Aortic smooth muscle cell (primary cell): ENCODE results near the gene CDKL5. TPM values are rescaled to one million over a fixed set of nuclear protein-coding genes. Genes with fewer than 3 reads are reported as not detected.

Source experiments
- total RNA-seq: library from RNA; depleted of rRNA; stranded (reverse); fragments of >200 nt; gene quantifications from 2 replicates; pipeline ENCODE4 v1.2.3, GENCODE V29; 2014

The CDKL5 gene
- total RNA-seq: 1.7 and 2.8 TPM in 2 replicates

DNA sequence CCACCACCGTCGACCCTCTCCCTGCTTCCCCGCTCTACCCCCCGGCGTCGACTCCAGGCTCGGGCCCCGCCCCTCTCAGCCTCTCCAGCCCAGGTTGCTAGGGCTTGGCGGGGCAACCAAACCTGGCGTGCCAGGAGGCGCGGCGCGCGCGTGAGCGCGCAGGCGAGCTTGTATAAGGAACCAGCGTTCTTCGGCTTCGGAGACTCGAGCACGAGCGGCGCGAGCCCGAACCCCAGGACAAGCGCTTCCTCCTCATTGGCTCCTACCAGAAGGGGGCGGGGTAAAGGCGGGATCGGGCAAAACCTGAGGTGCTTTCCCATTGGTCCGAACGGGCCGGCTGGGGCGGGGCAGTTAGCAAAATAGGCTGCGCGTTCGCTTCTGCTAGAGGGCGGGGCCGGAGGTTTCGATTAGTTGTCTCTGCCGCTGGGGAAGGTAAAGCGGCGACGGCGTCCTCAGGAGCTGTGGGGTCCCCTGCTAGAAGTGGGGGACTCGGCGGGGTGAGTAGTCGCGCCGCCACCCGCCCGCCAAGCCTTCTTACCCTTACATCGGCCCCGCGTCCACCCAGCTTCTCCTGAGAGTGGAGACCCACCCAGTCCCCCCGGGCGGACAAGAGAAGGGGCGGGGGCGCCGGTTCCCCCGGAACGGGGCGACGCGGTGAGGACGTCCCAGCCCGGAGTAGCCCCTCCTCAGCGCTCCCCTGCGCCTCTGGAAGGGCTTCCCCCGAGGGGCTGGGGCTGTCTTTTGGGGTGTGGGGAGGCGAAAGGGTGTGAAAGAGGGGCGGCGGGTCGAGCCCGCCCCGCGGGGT lies at the start of gene CDKL5:
CDKL5 (plus strand) TSS at position 410 of the 805 bp plus-strand sequence. CDS start 81,489 bp downstream, outside the sequence.

DNA sequence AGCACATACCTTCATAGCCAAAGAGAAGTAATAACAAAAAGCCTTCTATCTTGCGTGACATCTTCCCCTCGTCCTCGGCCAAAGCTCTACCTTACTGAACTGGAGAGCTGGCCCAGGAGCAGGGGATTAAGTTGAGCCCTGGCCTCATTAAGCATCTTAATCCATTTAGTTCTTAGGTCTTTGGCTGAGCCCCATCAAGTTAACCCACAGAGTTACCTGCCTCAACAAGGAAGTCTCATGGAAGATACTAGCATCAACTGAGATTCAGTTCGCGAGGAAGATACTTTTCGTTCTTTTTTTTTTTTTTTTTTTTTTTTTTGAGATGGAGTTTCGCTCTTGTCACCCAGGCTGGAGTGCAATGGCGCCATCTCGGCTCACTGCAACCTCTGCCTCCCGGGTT lies 246.6 kb downstream of the CDKL5 start, which contains the start of gene RS1:
RS1 (minus strand) TSS at position 101 of the 400 bp plus-strand sequence; CDS start at position 61, 40 bp downstream.

Other genes starting within 250 kb of the CDKL5 start
- gene BEND2, start 204.7 kb upstream of the CDKL5 start, total RNA-seq: not detected in 2 replicates
- gene SCML2, start 70.9 kb upstream of the CDKL5 start, total RNA-seq: 1.2 TPM in 2 replicates
- not detected in 2 replicates for gene RS1, start 246.5 kb downstream of the CDKL5 start, total RNA-seq